HCT116 (cell line): ENCODE data around the gene MAGED1. TPM values are rescaled to one million over a fixed set of nuclear protein-coding genes. Genes with fewer than 3 reads are reported as not detected.

Experiments
- ATAC-seq: fragments of 200-7000 bp; cut with Tn5 transposase; 2 replicates; pipeline ENCODE4 v1.9.1; 2020; ENCODE audit warnings: mild to moderate bottlenecking, moderate library complexity
- BruUV-seq: library from RNA; stranded (reverse); fragments of 400-500 nt; replicated peaks from 2 replicates; lab custom pipeline; 2021; lab: Mats Ljungman, UMichigan
- CTCF ChIA-PET: fragments of 300-600 bp; sonication (Branson Sonifier 250); formaldehyde crosslinking; loops from one replicate; lab custom pipeline; 2021; ENCODE audit warnings: antibody characterized with exemption; lab: Charles Lee
- POLR2A ChIA-PET: fragments of 300-600, 350-600 bp; sonication (Branson Sonifier 250); formaldehyde crosslinking; loops from one replicate; lab custom pipeline; 2021; ENCODE audit warnings: antibody characterized with exemption; lab: Charles Lee
- RAD21 ChIA-PET, 2 experiments: fragments of 300-600 bp; sonication (Branson Sonifier 250); formaldehyde crosslinking; loops; one replicate each; lab custom pipeline; 2023; ENCODE audit warnings: low total read pairs in 2 of 2; ENCODE audit not compliant: uncharacterized antibody in 2 of 2, unreplicated experiment in 2 of 2, low non-redundant PET in 1 of 2; lab: Charles Lee
- DNase-seq: peaks from one replicate; pipeline ENCODE4 v3.0.0-alpha.2; 2010; ENCODE audit warnings: low read depth, low spot score
- H2AFZ ChIP-seq: fragments of 200-600 bp; shearing (Covaris generic), sonication (generic); 2 replicates; pipeline ENCODE4 v1.6.1; 2017; ENCODE audit warnings: low read depth, mixed run types, mixed read lengths, antibody characterized with exemption, low read length; ENCODE audit not compliant: poor library complexity, severe bottlenecking
- H3K27ac ChIP-seq: 2 replicates; pipeline ENCODE4 v1.5.1; 2012; ENCODE audit warnings: low read depth, low read length
- H3K27me3 ChIP-seq: fragments of 200-600 bp; sonication (generic); 2 replicates; pipeline ENCODE4 v1.6.1; 2016; ENCODE audit warnings: mixed run types, low read length, mixed read lengths; ENCODE audit not compliant: insufficient read depth
- H3K36me3 ChIP-seq, 2 experiments: fragments of 200-500 bp in 1 of 2; fragments of 200-600 bp in 1 of 2; sonication (Bioruptor generic) in 1 of 2; sonication (generic) in 1 of 2; 2 replicates each; pipeline versions ENCODE4 v1.5.1 to v1.6.1; 2014 to 2016; ENCODE audit warnings: low read length in 2 of 2, inconsistent platforms in 1 of 2, mixed read lengths in 1 of 2, mixed run types in 1 of 2; ENCODE audit not compliant: insufficient read depth in 2 of 2, control insufficient read depth in 1 of 2
- H3K4me1 ChIP-seq, 2 experiments: fragments of 200-600 bp in 1 of 2; sonication (generic) in 1 of 2; 2 replicates each; pipeline versions ENCODE4 v1.5.1 to v1.6.1; 2012 to 2017; ENCODE audit warnings: low read length in 2 of 2, inconsistent platforms in 1 of 2, mild to moderate bottlenecking in 1 of 2, mixed read lengths in 1 of 2, mixed run types in 1 of 2, moderate library complexity in 1 of 2; ENCODE audit not compliant: insufficient read depth in 2 of 2, control insufficient read depth in 1 of 2
- H3K4me2 ChIP-seq: fragments of 200-600 bp; sonication (generic); 2 replicates; pipeline ENCODE4 v1.6.1; 2017; ENCODE audit warnings: mixed run types, low read length, mixed read lengths
- H3K4me3 ChIP-seq, 2 experiments: fragments of 200-600 bp in 1 of 2; sonication (generic) in 1 of 2; replicated peaks in 1 of 2; 2 replicates each; pipeline ENCODE4 v1.5.1; 2011 to 2016; ENCODE audit warnings: low read length in 2 of 2, control low read depth in 1 of 2, low read depth in 1 of 2, mild to moderate bottlenecking in 1 of 2, mixed read lengths in 1 of 2, mixed run types in 1 of 2
- H3K79me2 ChIP-seq: fragments of 200-600 bp; sonication (generic); 2 replicates; pipeline ENCODE4 v1.6.1; 2017; ENCODE audit warnings: mild to moderate bottlenecking, mixed run types, low read length, moderate library complexity, mixed read lengths; ENCODE audit not compliant: insufficient read depth
- H3K9ac ChIP-seq: fragments of 200-600 bp; sonication (generic); 2 replicates; pipeline ENCODE4 v1.6.1; 2016; ENCODE audit warnings: low read length, mixed read lengths
- H3K9me2 ChIP-seq: fragments of 200-600 bp; sonication (generic), shearing (Covaris generic); 2 replicates; pipeline ENCODE4 v1.6.1; 2017; ENCODE audit warnings: mixed run types, mild to moderate bottlenecking, moderate library complexity; ENCODE audit not compliant: insufficient read depth
- H3K9me3 ChIP-seq, 2 experiments: fragments of 200-500 bp in 1 of 2; fragments of 200-600 bp in 1 of 2; sonication (Bioruptor generic) in 1 of 2; sonication (generic) in 1 of 2; 2 replicates each; pipeline ENCODE4 v1.6.1; 2014 to 2017; ENCODE audit warnings: low read length in 2 of 2, mixed read lengths in 2 of 2, inconsistent platforms in 1 of 2, low read depth in 1 of 2, mild to moderate bottlenecking in 1 of 2, mixed run types in 1 of 2, moderate library complexity in 1 of 2; ENCODE audit not compliant: control insufficient read depth in 1 of 2, insufficient read depth in 1 of 2
- H4K20me1 ChIP-seq: fragments of 200-600 bp; sonication (generic), shearing (Covaris generic); 2 replicates; pipeline ENCODE4 v1.6.1; 2017; ENCODE audit warnings: mixed run types, mild to moderate bottlenecking, moderate library complexity; ENCODE audit not compliant: insufficient read depth
- ATF3 ChIP-seq: IDR thresholded peaks from 2 replicates; pipeline ENCODE4 v1.6.1; 2012
- CBX3 ChIP-seq: IDR thresholded peaks from 2 replicates; pipeline ENCODE4 v1.6.1; 2012; ENCODE audit warnings: low read depth
- CEBPB ChIP-seq: IDR thresholded peaks from 2 replicates; pipeline ENCODE4 v1.6.1; 2012; ENCODE audit warnings: low read depth
- CTCF ChIP-seq, 3 experiments: fragments of 200-600 bp in 1 of 3; sonication (generic) in 1 of 3; IDR thresholded peaks in 2 of 3; conservative IDR thresholded peaks in 1 of 3; 2 replicates each; pipeline ENCODE4 v1.5.1; 2012 to 2017; ENCODE audit warnings: low read depth in 2 of 3, low read length in 2 of 3, antibody characterized with exemption in 1 of 3, borderline replicate concordance in 1 of 3, control low read depth in 1 of 3, mild to moderate bottlenecking in 1 of 3, mixed read lengths in 1 of 3, mixed run types in 1 of 3, moderate library complexity in 1 of 3; ENCODE audit not compliant: insufficient read depth in 1 of 3
- JUND ChIP-seq: IDR thresholded peaks from 2 replicates; pipeline ENCODE4 v1.6.1; 2012
- MAX ChIP-seq: IDR thresholded peaks from 2 replicates; pipeline ENCODE4 v1.6.1; 2012
- POLR2AphosphoS5 ChIP-seq: IDR thresholded peaks from 2 replicates; pipeline ENCODE4 v1.6.1; 2011; ENCODE audit warnings: mild to moderate bottlenecking, low read depth, low read length, moderate library complexity
- RAD21 ChIP-seq: IDR thresholded peaks from 2 replicates; pipeline ENCODE4 v1.6.1; 2012; ENCODE audit warnings: low read depth, mild to moderate bottlenecking
- REST ChIP-seq: IDR thresholded peaks from 2 replicates; pipeline ENCODE4 v1.6.1; 2012; ENCODE audit warnings: low read depth
- SIN3A ChIP-seq: IDR thresholded peaks from 2 replicates; pipeline ENCODE4 v1.6.1; 2012; ENCODE audit warnings: low read depth
- SP1 ChIP-seq: IDR thresholded peaks from 2 replicates; pipeline ENCODE4 v1.6.1; 2012; ENCODE audit warnings: low read depth
- SRF ChIP-seq: IDR thresholded peaks from 2 replicates; pipeline ENCODE4 v1.6.1; 2012; ENCODE audit warnings: low read depth
- TCF7L2 ChIP-seq: IDR thresholded peaks from 2 replicates; pipeline ENCODE4 v1.7.0; 2011; ENCODE audit warnings: borderline replicate concordance, inconsistent platforms; ENCODE audit not compliant: insufficient read depth, insufficient read length; ENCODE audit errors: extremely low read depth
- ZBTB33 ChIP-seq: IDR thresholded peaks from 2 replicates; pipeline ENCODE4 v1.6.1; 2011; ENCODE audit warnings: mild to moderate bottlenecking, low read length, moderate library complexity; ENCODE audit not compliant: insufficient replicate concordance; ENCODE audit errors: extremely low read depth
- ZFX ChIP-seq: fragments of 450-650 bp; IDR thresholded peaks from 2 replicates; pipeline ENCODE4 v1.6.1; 2017
- ZNF274 ChIP-seq: fragments of 200-500 bp; sonication (Bioruptor generic); IDR thresholded peaks from 2 replicates; pipeline ENCODE4 v1.6.1; 2014; ENCODE audit warnings: mild to moderate bottlenecking, low read depth, low read length, inconsistent platforms
- intact Hi-C: fragments of 100-400 bp; cut with micrococcal nuclease; formaldehyde crosslinking; loops from 2 replicates; pipeline ENCODE4 v1.10.0; 2022
- total RNA-seq: library from RNA; stranded (reverse); gene quantifications from one replicate; pipeline ENCODE4 v1.2.1, GENCODE V29; 2021; ENCODE audit not compliant: unreplicated experiment

MAGED1 gene
- total RNA-seq, 1 experiment from 2014 or later = 82.3 TPM

GRCh38 chrX:51896626-51897025, 3.2 kb downstream of the MAGED1 start:
- POLR2A ChIA-PET = no interaction called here
- Histone ChIP-seq H3K79me2 (no peaks in the 10 kb centered on the region), H3K27ac (no peak overlapping the region), H3K27me3 (no peaks in the 10 kb centered on the region), H3K4me1 (no peaks in the 10 kb centered on the region), H3K4me3 (no peak overlapping the region), H2AFZ (no peak overlapping the region), H3K4me2 (no peak overlapping the region), H3K36me3 (no peaks in the 10 kb centered on the region; a peak in 1 of 4 replicates), H3K9ac (no peak overlapping the region), H3K9me2 (no peaks in the 10 kb centered on the region), H3K9me3 (no peaks in the 10 kb centered on the region), H4K20me1 (no peaks in the 10 kb centered on the region)
- intact Hi-C loops = no loop called here
- CTCF ChIA-PET = no interaction called here
- RAD21 ChIA-PET = no interaction called here
- TF ChIP-seq MAX = no peak
- TF ChIP-seq ATF3 = no peak
- TF ChIP-seq TCF7L2 = no peak
- no peak for TF ChIP-seq ZFX
- TF ChIP-seq CEBPB = no peak
- TF ChIP-seq SRF = no peak
- no peak for TF ChIP-seq ZNF274
- no peak for TF ChIP-seq CTCF (IDR thresholded peaks at IDR 0.05 in 2 of 3, conservative IDR thresholded peaks at IDR 0.05 in 1 of 3; ENCODE audit: borderline replicate concordance in 1 of 3, insufficient read depth in 1 of 3, low read depth in 2 of 3, low read length in 2 of 3)
- no peak for TF ChIP-seq SP1
- TF ChIP-seq ZBTB33 = no peak
- no peak for TF ChIP-seq REST
- no peak for TF ChIP-seq RAD21
- TF ChIP-seq POLR2AphosphoS5 = no peak
- no peak for TF ChIP-seq JUND
- no peak for TF ChIP-seq SIN3A
- no peak for TF ChIP-seq CBX3
- BruUV-seq = no TSS peak
- no peak for ATAC-seq
- DNase-seq = no peak
